Karpas-422 (cell line): ENCODE results near the gene CCDC78. TPM values are rescaled to one million over a fixed set of nuclear protein-coding genes. Genes with fewer than 3 reads are reported as not detected.

Experiments
- DNase-seq: peaks from one replicate; pipeline ENCODE4 v3.0.0-alpha.2; 2015
- H2AFZ ChIP-seq: fragments of 200-600 bp; sonication (generic); 2 replicates; pipeline ENCODE4 v1.6.1; 2014; ENCODE audit warnings: antibody characterized with exemption, low read length, mixed read lengths
- H3K27ac ChIP-seq: fragments of 200-600 bp; sonication (generic); 2 replicates; pipeline ENCODE4 v1.5.1; 2014; ENCODE audit warnings: mild to moderate bottlenecking, low read length, moderate library complexity
- H3K27me3 ChIP-seq: fragments of 200-600 bp; sonication (generic); 2 replicates; pipeline ENCODE4 v1.6.1; 2014; ENCODE audit warnings: low read length, mixed read lengths
- H3K36me3 ChIP-seq: fragments of 200-600 bp; sonication (generic); 2 replicates; pipeline ENCODE4 v1.6.1; 2014; ENCODE audit warnings: low read length, mixed read lengths; ENCODE audit not compliant: insufficient read depth
- H3K4me1 ChIP-seq: fragments of 200-600 bp; sonication (generic); 2 replicates; pipeline ENCODE4 v1.6.1; 2014; ENCODE audit warnings: mild to moderate bottlenecking, low read length, mixed read lengths
- H3K4me2 ChIP-seq: fragments of 200-600 bp; sonication (generic); 2 replicates; pipeline ENCODE4 v1.6.1; 2014; ENCODE audit warnings: low read length, low read depth, mild to moderate bottlenecking; ENCODE audit not compliant: poor library complexity, severe bottlenecking
- H3K4me3 ChIP-seq: fragments of 200-600 bp; sonication (generic); 2 replicates; pipeline ENCODE4 v1.5.1; 2014; ENCODE audit warnings: mild to moderate bottlenecking, antibody characterized with exemption, low read length, mixed read lengths
- H3K79me2 ChIP-seq: fragments of 200-600 bp; sonication (generic); 2 replicates; pipeline ENCODE4 v1.6.1; 2014; ENCODE audit warnings: mild to moderate bottlenecking, low read length, mixed read lengths
- H3K9ac ChIP-seq: fragments of 200-600 bp; sonication (generic); 2 replicates; pipeline ENCODE4 v1.6.0; 2014; ENCODE audit warnings: low read length
- H3K9me2 ChIP-seq: fragments of 200-600 bp; sonication (generic), shearing (Covaris generic); replicated peaks from 2 replicates; pipeline ENCODE4 v1.6.0; 2014; ENCODE audit warnings: mild to moderate bottlenecking, low read length, moderate library complexity; ENCODE audit not compliant: insufficient read depth
- H3K9me3 ChIP-seq: fragments of 300-700, 200-600 bp; sonication (generic); 2 replicates; pipeline ENCODE4 v1.6.1; 2014; ENCODE audit warnings: low read length, mixed read lengths
- H4K20me1 ChIP-seq: fragments of 200-600 bp; sonication (generic); 2 replicates; pipeline ENCODE4 v1.6.1; 2014; ENCODE audit warnings: mild to moderate bottlenecking, antibody characterized with exemption, low read length, low read depth; ENCODE audit not compliant: insufficient read depth
- small RNA-seq: library from RNA; depleted of rRNA; stranded (forward); fragments of <200 nt; gene quantifications from one replicate; pipeline ENCODE3, GENCODE V24; 2014
- total RNA-seq: library from RNA; depleted of rRNA; stranded (reverse); fragments of >200 nt; shearing (Covaris generic); gene quantifications from 2 replicates; pipeline ENCODE4 v1.2.3, GENCODE V29; 2014; ENCODE audit warnings: low replicate concordance; rRNA removed

The CCDC78 gene
- total RNA-seq, 1 experiment from 2014 or later: 29.4 TPM

DNA sequence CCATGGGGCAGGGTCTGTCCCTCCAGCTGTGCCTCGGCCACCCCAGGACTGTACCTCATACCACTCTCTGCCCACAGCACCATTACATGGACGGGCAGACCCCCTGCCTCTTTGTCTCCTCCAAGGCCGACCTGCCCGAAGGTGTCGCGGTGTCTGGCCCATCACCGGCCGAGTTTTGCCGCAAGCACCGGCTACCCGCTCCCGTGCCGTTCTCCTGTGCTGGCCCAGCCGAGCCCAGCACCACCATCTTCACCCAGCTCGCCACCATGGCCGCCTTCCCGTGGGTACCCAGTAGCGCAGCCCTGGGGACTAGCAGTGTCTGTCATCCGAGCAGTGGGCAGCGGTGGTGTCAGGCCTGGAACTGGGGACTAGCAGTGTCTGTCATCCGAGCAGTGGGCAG lies 53.4 kb downstream of the CCDC78 start:
- H3K9ac ChIP-seq: no peak overlapping the region
- no peak overlapping the region for H2AFZ ChIP-seq
- peaks cover 8% of the 10 kb centered on the region for H3K4me1 ChIP-seq

More for the DNA sequence above, 53.4 kb downstream of the CCDC78 start:
- H4K20me1 ChIP-seq: peaks cover 22% of the 10 kb centered on the region
- H3K4me3 ChIP-seq: no peak overlapping the region
- no peaks in the 10 kb centered on the region for H3K9me2 ChIP-seq
- H3K9me3 ChIP-seq: no peaks in the 10 kb centered on the region
- H3K79me2 ChIP-seq: peaks cover 24% of the 10 kb centered on the region
- DNase-seq: no peak
- H3K36me3 ChIP-seq: peaks cover 10% of the 10 kb centered on the region
- no peaks in the 10 kb centered on the region for H3K27me3 ChIP-seq
- no peak overlapping the region for H3K27ac ChIP-seq
- H3K4me2 ChIP-seq: no peak overlapping the region

Small RNAs within 50 kb of the gene (small RNA-seq; reads per million reads assigned to genes)
- not detected for gene MIR662

Other genes with a start within 250 kb of the CCDC78 start
- 26.7 and 51.3 TPM in 2 replicates for gene CAPN15, start 198.7 kb downstream of the CCDC78 start, total RNA-seq
- not detected in 2 replicates for gene PRR35, start 166.0 kb downstream of the CCDC78 start, total RNA-seq
- gene NHLRC4, start 159.4 kb downstream of the CCDC78 start, total RNA-seq: 3.7 and 5.9 TPM in 2 replicates
- gene PIGQ, start 156.5 kb downstream of the CCDC78 start, total RNA-seq: 35.7 and 64.3 TPM in 2 replicates
- 5.9 and 11.3 TPM in 2 replicates for gene RAB40C, start 136.4 kb downstream of the CCDC78 start, total RNA-seq
- 0.22 TPM in 1 of 2 replicates, not detected in the other for gene WFIKKN1, start 95.5 kb downstream of the CCDC78 start, total RNA-seq
- gene METTL26, start 90.1 kb downstream of the CCDC78 start, total RNA-seq: 149 and 293 TPM in 2 replicates
- gene MCRIP2, start 84.6 kb downstream of the CCDC78 start, total RNA-seq: 41.7 and 137 TPM in 2 replicates
- gene WDR90, start 77.1 kb downstream of the CCDC78 start, total RNA-seq: 37.2 and 55.2 TPM in 2 replicates
- 73.8 and 114 TPM in 2 replicates for gene RHOT2, start 58.3 kb downstream of the CCDC78 start, total RNA-seq
- 3.6 and 15.2 TPM in 2 replicates for gene RHBDL1, start 50.8 kb downstream of the CCDC78 start, total RNA-seq
- gene STUB1, start 46.0 kb downstream of the CCDC78 start, total RNA-seq: 142 and 145 TPM in 2 replicates
- 27.6 and 28.1 TPM in 2 replicates for gene JMJD8, start 42.1 kb downstream of the CCDC78 start, total RNA-seq
- 4.5 and 8.2 TPM in 2 replicates for gene WDR24, start 36.0 kb downstream of the CCDC78 start, total RNA-seq
- gene FBXL16, start 20.6 kb downstream of the CCDC78 start, total RNA-seq: 0.48 and 2.1 TPM in 2 replicates
- gene METRN, start 11.3 kb downstream of the CCDC78 start, total RNA-seq: 25.2 and 132 TPM in 2 replicates
- 19.8 and 53.3 TPM in 2 replicates for gene ANTKMT, start 5.3 kb downstream of the CCDC78 start, total RNA-seq
- 57.4 and 159 TPM in 2 replicates for gene HAGHL, start 663 bp upstream of the CCDC78 start, total RNA-seq
- gene CIAO3, start 14.6 kb upstream of the CCDC78 start, total RNA-seq: 32.1 and 77.4 TPM in 2 replicates
- 0.47 TPM in 1 of 2 replicates, not detected in the other for gene MSLN, start 34.3 kb upstream of the CCDC78 start, total RNA-seq
- gene RPUSD1, start 61.9 kb upstream of the CCDC78 start, total RNA-seq: 26.6 and 61.1 TPM in 2 replicates
- 7.9 and 35.2 TPM in 2 replicates for gene CHTF18, start 62.2 kb upstream of the CCDC78 start, total RNA-seq
- gene GNG13, start 74.3 kb upstream of the CCDC78 start, total RNA-seq: not detected in 2 replicates
- 12.2 and 16.7 TPM in 2 replicates for gene LMF1, start 244.5 kb upstream of the CCDC78 start, total RNA-seq